B cell (primary cell): ENCODE data around the gene ZNF189. TPM values are rescaled to one million over a fixed set of nuclear protein-coding genes. Genes with fewer than 3 reads are reported as not detected.

ENCODE experiments used
- ATAC-seq: fragments of 200-7000 bp; cut with Tn5 transposase; one replicate; pipeline ENCODE4 v1.10.0; 2021; ENCODE audit warnings: low read depth, mild to moderate bottlenecking, moderate number of reproducible peaks, moderate library complexity
- CTCF ChIA-PET: fragments of 350-600 bp; sonication (Branson Sonifier 250); formaldehyde crosslinking; loops from one replicate; lab custom pipeline; 2021; ENCODE audit warnings: antibody characterized with exemption, inconsistent platforms; lab: Charles Lee
- POLR2A ChIA-PET: fragments of 350-600 bp; sonication (Branson Sonifier 250); formaldehyde crosslinking; loops from one replicate; lab custom pipeline; 2021; ENCODE audit warnings: antibody characterized with exemption; lab: Charles Lee
- DNase-seq: peaks from one replicate; pipeline ENCODE4 v3.0.0; 2013
- H2AFZ ChIP-seq: 2 replicates; pipeline ENCODE4 v1.6.1; 2012; ENCODE audit warnings: mild to moderate bottlenecking, low read depth, low read length; ENCODE audit not compliant: insufficient read depth, poor library complexity, severe bottlenecking
- H3K27ac ChIP-seq, 2 donors: 1 replicate in 1 of 2; 2 replicates in 1 of 2; pipeline ENCODE4 v1.5.1; 2012 to 2013; ENCODE audit warnings: low read length in 2 of 2, mild to moderate bottlenecking in 2 of 2, moderate library complexity in 1 of 2
- H3K27me3 ChIP-seq, 4 experiments: fragments of 200-600 bp in 1 of 4; sonication (generic) in 1 of 4; replicated peaks in 1 of 4; 1 replicate in 2 of 4; 2 replicates in 2 of 4; pipeline versions ENCODE4 v1.6.1 to v1.7.0; 2013 to 2016; ENCODE audit warnings: low read length in 3 of 4, mild to moderate bottlenecking in 2 of 4, mixed read lengths in 1 of 4, moderate library complexity in 1 of 4; ENCODE audit not compliant: insufficient read depth in 4 of 4, control insufficient read depth in 3 of 4; ENCODE audit errors: control extremely low read depth in 1 of 4
- H3K36me3 ChIP-seq, 2 experiments: replicated peaks in 1 of 2; 1 replicate in 1 of 2; 2 replicates in 1 of 2; pipeline versions ENCODE4 v1.6.1 to v1.7.1; 2013; ENCODE audit warnings: low read length in 1 of 2; ENCODE audit not compliant: insufficient read depth in 2 of 2, control insufficient read depth in 1 of 2; ENCODE audit errors: control extremely low read depth in 1 of 2, extremely low read depth in 1 of 2
- H3K4me1 ChIP-seq, 2 donors: fragments of 200-600 bp in 1 of 2; sonication (generic) in 1 of 2; 1 replicate in 1 of 2; 2 replicates in 1 of 2; pipeline versions ENCODE4 v1.5.1 to v1.6.1; 2013 to 2017; ENCODE audit warnings: low read length in 2 of 2; ENCODE audit not compliant: control insufficient read depth in 2 of 2, insufficient read depth in 2 of 2
- H3K4me2 ChIP-seq: replicated peaks from 2 replicates; pipeline ENCODE3; 2012; ENCODE audit warnings: mild to moderate bottlenecking, low read depth, low read length; ENCODE audit not compliant: poor library complexity, severe bottlenecking
- H3K4me3 ChIP-seq, 5 experiments: fragments of 200-600 bp in 1 of 5; sonication (generic) in 1 of 5; 1 replicate in 3 of 5; 2 replicates in 2 of 5; pipeline versions ENCODE4 v1.5.1 to v1.7.0; 2011 to 2016; ENCODE audit warnings: low read length in 4 of 5, mild to moderate bottlenecking in 4 of 5, low read depth in 2 of 5, control low read depth in 1 of 5, moderate library complexity in 1 of 5; ENCODE audit not compliant: insufficient read depth in 1 of 5; ENCODE audit errors: control extremely low read depth in 1 of 5, extremely low read depth in 1 of 5
- H3K79me2 ChIP-seq: fragments of 200-600 bp; sonication (generic); one replicate; pipeline ENCODE4 v1.6.0; 2016; ENCODE audit warnings: low read length; ENCODE audit not compliant: control insufficient read depth, insufficient read depth
- H3K9ac ChIP-seq: fragments of 200-600 bp; sonication (generic); 2 replicates; pipeline ENCODE4 v1.6.1; 2017; ENCODE audit warnings: mild to moderate bottlenecking, low read length, moderate library complexity
- H3K9me3 ChIP-seq, 3 donors: one replicate each; pipeline versions ENCODE4 v1.6.1 to v1.7.1; 2013; ENCODE audit warnings: low read length in 2 of 3; ENCODE audit not compliant: control insufficient read depth in 2 of 3, insufficient read depth in 1 of 3; ENCODE audit errors: control extremely low read depth in 1 of 3
- H4K20me1 ChIP-seq: 2 replicates; pipeline ENCODE4 v1.6.0; 2012; ENCODE audit warnings: mild to moderate bottlenecking, low read length; ENCODE audit not compliant: insufficient read depth, control insufficient read depth, poor library complexity, severe bottlenecking
- H3K27ac Mint-ChIP-seq: one replicate; pipeline ENCODE4 v1.8.0; 2021; ENCODE audit warnings: mixed read lengths
- H3K27me3 Mint-ChIP-seq: one replicate; pipeline ENCODE4 v1.8.0; 2021; ENCODE audit warnings: mixed read lengths
- H3K4me1 Mint-ChIP-seq: one replicate; pipeline ENCODE4 v1.8.0; 2021; ENCODE audit warnings: mixed read lengths
- H3K4me3 Mint-ChIP-seq: one replicate; pipeline ENCODE4 v1.8.0; 2021; ENCODE audit warnings: mixed read lengths
- H3K9me3 Mint-ChIP-seq: one replicate; pipeline ENCODE4 v1.8.0; 2022; ENCODE audit warnings: mixed read lengths; ENCODE audit not compliant: insufficient read depth
- EZH2 ChIP-seq: IDR thresholded peaks from 2 replicates; pipeline ENCODE4 v1.6.1; 2012; ENCODE audit warnings: borderline replicate concordance, low read depth, mild to moderate bottlenecking, moderate library complexity, low read length; ENCODE audit not compliant: insufficient read depth, poor library complexity, severe bottlenecking
- WGBS: methylation state at CpG from one replicate; pipeline ENCODE4 v1.1.5; 2013; ENCODE audit warnings: missing lambda C conversion rate; ENCODE audit not compliant: insufficient coverage; 5-methylcytosine and 5-hydroxymethylcytosine counted together
- intact Hi-C: fragments of 100-400 bp; cut with micrococcal nuclease; formaldehyde crosslinking; loops from one replicate; pipeline ENCODE4 v1.10.0; 2022
- polyA plus RNA-seq: library from polyadenylated mRNA; depleted of rRNA; stranded (reverse); fragments of >200 nt; gene quantifications from 2 replicates; pipeline ENCODE4 v1.2.3, GENCODE V29; 2012
- total RNA-seq, 2 donors: library from RNA; stranded (reverse); fragments of 120-200 nt in 1 of 2; gene quantifications; 1 replicate in 1 of 2; 2 replicates in 1 of 2; pipeline versions ENCODE4 v1.2.3 to v1.2.4, GENCODE V29; 2013 to 2022
- TF ChIP-seq, protein P1 (sequence below): fragments of 200-600 bp; IDR thresholded peaks from one replicate; pipeline ENCODE4 v1.8.0; 2022; ENCODE audit warnings: antibody characterized with exemption, mild to moderate bottlenecking

Gene ZNF189
- total and polyA plus RNA-seq, 2 donors (not counting 1 experiment from before 2014, with no cell fraction given): 4.0 to 25.7 TPM

DNA sequence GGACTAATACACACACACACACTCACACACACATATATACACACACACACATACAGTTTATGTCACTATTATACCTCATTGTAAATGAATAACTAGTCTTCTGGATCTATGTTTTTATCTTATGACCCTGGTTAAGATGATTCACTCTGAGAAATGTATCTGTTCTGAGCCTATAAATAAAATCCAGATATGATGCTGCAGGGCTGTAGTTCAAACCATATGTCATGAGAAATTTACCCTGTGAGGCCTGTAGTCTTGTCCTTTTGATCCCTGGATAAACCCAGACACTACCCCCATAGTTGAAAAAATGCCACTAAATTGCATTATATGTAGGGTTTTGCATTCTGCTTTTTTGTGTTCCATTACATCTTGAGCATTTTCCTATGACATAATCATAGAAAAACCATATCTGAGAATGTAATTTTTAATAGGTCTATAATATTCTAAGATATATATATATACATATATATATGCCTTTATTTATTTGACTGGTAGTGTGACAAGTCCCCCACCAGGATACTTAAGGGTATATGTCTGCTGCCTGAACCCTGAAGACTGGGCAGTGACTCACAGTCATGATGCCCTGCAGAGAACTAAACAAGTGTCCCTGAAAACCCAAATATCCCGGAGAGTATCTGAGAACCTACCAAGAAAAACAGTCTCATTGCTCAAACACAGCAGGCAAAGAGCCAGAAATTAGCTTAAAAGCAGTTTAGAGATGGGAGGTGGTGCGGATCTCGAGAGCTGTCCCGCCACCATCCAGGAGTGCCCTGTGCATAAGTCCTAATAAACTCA, 55.3 kb downstream of the ZNF189 start:
- H3K27me3 Mint-ChIP-seq: peaks cover 42% of the 10 kb centered on the region
- CTCF ChIA-PET: interaction anchor here (1.0 kb wide), 1 partner anchor 14 kb away, joined by 3 read pairs; no protein-coding TSS in a partner anchor
- Histone ChIP-seq H3K27ac (no peak overlapping the region), H3K9me3 (peaks cover 0 to 13% (median 0%) of the 10 kb centered on the region in 3 donors), H2AFZ (no peak overlapping the region), H3K27me3 (peaks cover 0 to 11% (median 4%) of the 10 kb centered on the region in 4 experiments), H3K36me3 (no peaks in the 10 kb centered on the region), H3K4me3 (no peak overlapping the region), H3K4me2 (no peak overlapping the region), H3K4me1 (peaks cover 5 to 6% of the 10 kb centered on the region in 2 donors), H3K9ac (no peak overlapping the region), H4K20me1 (no peaks in the 10 kb centered on the region), H3K79me2 (no peaks in the 10 kb centered on the region)
- TF ChIP-seq, protein P1, sequence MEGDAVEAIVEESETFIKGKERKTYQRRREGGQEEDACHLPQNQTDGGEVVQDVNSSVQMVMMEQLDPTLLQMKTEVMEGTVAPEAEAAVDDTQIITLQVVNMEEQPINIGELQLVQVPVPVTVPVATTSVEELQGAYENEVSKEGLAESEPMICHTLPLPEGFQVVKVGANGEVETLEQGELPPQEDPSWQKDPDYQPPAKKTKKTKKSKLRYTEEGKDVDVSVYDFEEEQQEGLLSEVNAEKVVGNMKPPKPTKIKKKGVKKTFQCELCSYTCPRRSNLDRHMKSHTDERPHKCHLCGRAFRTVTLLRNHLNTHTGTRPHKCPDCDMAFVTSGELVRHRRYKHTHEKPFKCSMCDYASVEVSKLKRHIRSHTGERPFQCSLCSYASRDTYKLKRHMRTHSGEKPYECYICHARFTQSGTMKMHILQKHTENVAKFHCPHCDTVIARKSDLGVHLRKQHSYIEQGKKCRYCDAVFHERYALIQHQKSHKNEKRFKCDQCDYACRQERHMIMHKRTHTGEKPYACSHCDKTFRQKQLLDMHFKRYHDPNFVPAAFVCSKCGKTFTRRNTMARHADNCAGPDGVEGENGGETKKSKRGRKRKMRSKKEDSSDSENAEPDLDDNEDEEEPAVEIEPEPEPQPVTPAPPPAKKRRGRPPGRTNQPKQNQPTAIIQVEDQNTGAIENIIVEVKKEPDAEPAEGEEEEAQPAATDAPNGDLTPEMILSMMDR: no peak
- no peak for TF ChIP-seq EZH2
- intact Hi-C loops: no loop called here
- no peak for ATAC-seq
- H3K4me1 Mint-ChIP-seq: peaks cover 7% of the 10 kb centered on the region
- H3K9me3 Mint-ChIP-seq: peaks cover 3% of the 10 kb centered on the region
- H3K4me3 Mint-ChIP-seq: no peak overlapping the region
- no CpG with 5 or more reads among the region's 4 CpGs for WGBS
- H3K27ac Mint-ChIP-seq: no peak overlapping the region
- POLR2A ChIA-PET: no interaction called here
- no peak for DNase-seq

DNA sequence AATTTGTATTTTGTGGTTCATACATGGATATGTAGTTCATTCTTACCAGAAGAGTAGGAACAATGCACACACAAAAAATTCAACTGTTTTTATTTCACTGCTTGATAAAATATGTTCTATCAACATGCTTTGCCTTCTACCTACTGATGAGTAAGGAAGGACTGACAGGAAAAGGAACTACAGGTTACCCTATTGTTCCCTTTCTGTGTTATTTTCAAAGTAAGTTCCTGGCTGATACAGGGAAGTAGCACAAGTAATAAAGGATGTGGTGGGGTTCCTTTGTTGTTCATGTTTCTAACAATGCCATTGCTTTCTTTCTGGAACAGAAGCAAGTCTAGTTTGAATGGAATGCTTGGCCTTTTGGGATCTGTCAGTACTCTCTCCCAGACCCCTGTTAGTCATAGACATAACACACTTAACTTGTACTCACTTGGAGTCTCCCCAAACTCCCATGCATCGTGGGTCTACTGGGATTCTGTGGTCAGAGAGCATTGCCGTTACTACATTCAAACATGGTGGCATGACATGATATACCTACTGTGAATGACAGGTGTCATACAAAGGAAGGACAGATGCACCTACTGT, 57.1 kb downstream of the ZNF189 start:
- H3K4me1 Mint-ChIP-seq: no peaks in the 10 kb centered on the region
- no peak overlapping the region for H3K4me3 Mint-ChIP-seq
- no peak overlapping the region for H3K27ac Mint-ChIP-seq
- no peak for DNase-seq
- 100% methylated on average over 1 of the region's 2 CpGs for WGBS
- peaks cover 39% of the 10 kb centered on the region for H3K27me3 Mint-ChIP-seq
- ChIA-PET POLR2A (no interaction called here), CTCF (interaction anchor here (1.6 kb wide), 1 partner anchor 74 kb away, joined by 5 read pairs; no protein-coding TSS in a partner anchor)
- H3K9ac ChIP-seq: no peak overlapping the region
- H3K4me2 ChIP-seq: no peak overlapping the region
- TF ChIP-seq, protein P1: no peak
- TF ChIP-seq EZH2: no peak
- H3K36me3 ChIP-seq: no peaks in the 10 kb centered on the region
- no peak overlapping the region for H3K27ac ChIP-seq
- H3K27me3 ChIP-seq: peaks cover 0 to 3% (median 0%) of the 10 kb centered on the region in 4 experiments
- intact Hi-C loops: no loop called here
- no peaks in the 10 kb centered on the region for H3K79me2 ChIP-seq
- ATAC-seq: no peak
- H3K4me1 ChIP-seq: no peaks in the 10 kb centered on the region
- H3K9me3 ChIP-seq: peaks cover 0 to 9% (median 0%) of the 10 kb centered on the region in 3 donors
- peaks cover 3% of the 10 kb centered on the region for H3K9me3 Mint-ChIP-seq
- H4K20me1 ChIP-seq: no peaks in the 10 kb centered on the region
- H2AFZ ChIP-seq: no peak overlapping the region
- no peak overlapping the region for H3K4me3 ChIP-seq
